Prostate gland (tissue), 2 donors: ENCODE results near the gene PLA2G4C. TPM values are rescaled to one million over a fixed set of nuclear protein-coding genes. Genes with fewer than 3 reads are reported as not detected.

ENCODE experiments used
- DNase-seq: peaks from one replicate; pipeline ENCODE4 v3.0.0-alpha.2; 2019; ENCODE audit warnings: low spot score
- H3K27ac ChIP-seq, 2 donors: fragments of 200-600 bp; sonication (generic); 2 replicates each; pipeline ENCODE4 v1.5.1; 2017 to 2019
- H3K27me3 ChIP-seq: fragments of 200-600 bp; sonication (generic); replicated peaks from 2 replicates; pipeline ENCODE4 v1.5.1; 2019; ENCODE audit not compliant: insufficient read depth
- H3K36me3 ChIP-seq, 2 donors: fragments of 200-600 bp; sonication (generic); 1 replicate in 1 of 2; 2 replicates in 1 of 2; pipeline versions ENCODE4 v1.5.1 to v1.8.1; 2017 to 2019
- H3K4me1 ChIP-seq: fragments of 200-600 bp; sonication (generic); replicated peaks from 2 replicates; pipeline ENCODE4 v1.5.1; 2019
- H3K4me3 ChIP-seq, 2 donors: fragments of 200-600 bp; sonication (generic); 2 replicates each; pipeline ENCODE4 v1.5.1; 2017 to 2019
- H3K9me3 ChIP-seq: fragments of 200-600 bp; sonication (generic); 2 replicates; pipeline ENCODE4 v1.5.1; 2017
- POLR2A ChIP-seq: fragments of 450-650 bp; IDR thresholded peaks from one replicate; pipeline ENCODE4 v1.6.1; 2016; ENCODE audit warnings: antibody characterized with exemption, mild to moderate bottlenecking
- POLR2AphosphoS5 ChIP-seq: sonication (generic); formaldehyde crosslinking; IDR thresholded peaks from one replicate; pipeline ENCODE4 v1.6.1; 2017; ENCODE audit warnings: antibody characterized with exemption
- WGBS: methylation state at CpG from one replicate; pipeline ENCODE4 v1.1.5; 2018; 5-methylcytosine and 5-hydroxymethylcytosine counted together
- intact Hi-C: fragments of 100-400 bp; cut with DNase I; formaldehyde crosslinking; loops from one replicate; pipeline ENCODE4 v1.14.2; 2022
- total RNA-seq, 2 donors: library from RNA; depleted of rRNA; stranded (reverse); fragments of >200 nt; gene quantifications; one replicate each; pipeline ENCODE4 v1.1.0, GENCODE V29; 2016
- TF ChIP-seq, protein P1 (sequence below), 4 experiments: fragments of 200-600 bp in 2 of 4; fragments of 450-650 bp in 2 of 4; sonication (generic) in 2 of 4; IDR thresholded peaks; 1 replicate in 3 of 4; 2 replicates in 1 of 4; pipeline ENCODE4 v1.5.1; 2016 to 2019; ENCODE audit warnings: antibody characterized with exemption in 4 of 4, mild to moderate bottlenecking in 2 of 4, moderate library complexity in 2 of 4

The PLA2G4C gene
- total RNA-seq, 2 donors from 2014 or later = 11.0 to 27.3 TPM

GRCh38 chr19:48148576-48148975 lies 38.0 kb upstream of the PLA2G4C start:
- DNase-seq = no peak
- Histone ChIP-seq H3K27ac (peak overlapping the region; percentile 49 to 55), H3K4me1 (peaks cover 12% of the 10 kb centered on the region), H3K36me3 (no peaks in the 10 kb centered on the region), H3K9me3 (no peaks in the 10 kb centered on the region), H3K27me3 (no peaks in the 10 kb centered on the region), H3K4me3 (no peak overlapping the region)
- WGBS = 84% methylated on average over 9 of the region's 9 CpGs
- TF ChIP-seq POLR2A = no peak
- TF ChIP-seq, protein P1, sequence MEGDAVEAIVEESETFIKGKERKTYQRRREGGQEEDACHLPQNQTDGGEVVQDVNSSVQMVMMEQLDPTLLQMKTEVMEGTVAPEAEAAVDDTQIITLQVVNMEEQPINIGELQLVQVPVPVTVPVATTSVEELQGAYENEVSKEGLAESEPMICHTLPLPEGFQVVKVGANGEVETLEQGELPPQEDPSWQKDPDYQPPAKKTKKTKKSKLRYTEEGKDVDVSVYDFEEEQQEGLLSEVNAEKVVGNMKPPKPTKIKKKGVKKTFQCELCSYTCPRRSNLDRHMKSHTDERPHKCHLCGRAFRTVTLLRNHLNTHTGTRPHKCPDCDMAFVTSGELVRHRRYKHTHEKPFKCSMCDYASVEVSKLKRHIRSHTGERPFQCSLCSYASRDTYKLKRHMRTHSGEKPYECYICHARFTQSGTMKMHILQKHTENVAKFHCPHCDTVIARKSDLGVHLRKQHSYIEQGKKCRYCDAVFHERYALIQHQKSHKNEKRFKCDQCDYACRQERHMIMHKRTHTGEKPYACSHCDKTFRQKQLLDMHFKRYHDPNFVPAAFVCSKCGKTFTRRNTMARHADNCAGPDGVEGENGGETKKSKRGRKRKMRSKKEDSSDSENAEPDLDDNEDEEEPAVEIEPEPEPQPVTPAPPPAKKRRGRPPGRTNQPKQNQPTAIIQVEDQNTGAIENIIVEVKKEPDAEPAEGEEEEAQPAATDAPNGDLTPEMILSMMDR (IDR thresholded peaks at IDR 0.05) = no peak
- TF ChIP-seq POLR2AphosphoS5 = no peak
- intact Hi-C loops = no loop called here

GRCh38 chr19:48147597-48148175 lies 37.1 kb upstream of the PLA2G4C start:
- 86% methylated on average over 4 of the region's 4 CpGs for WGBS
- intact Hi-C loops = no loop called here
- TF ChIP-seq, protein P1 (IDR thresholded peaks at IDR 0.05) = no peak
- TF ChIP-seq POLR2AphosphoS5 (no peak), POLR2A (no peak)
- no peak overlapping the region for H3K27ac ChIP-seq
- no peaks in the 10 kb centered on the region for H3K9me3 ChIP-seq
- H3K27me3 ChIP-seq = no peaks in the 10 kb centered on the region
- peaks cover 12% of the 10 kb centered on the region for H3K4me1 ChIP-seq
- DNase-seq = no peak
- no peaks in the 10 kb centered on the region for H3K36me3 ChIP-seq
- no peak overlapping the region for H3K4me3 ChIP-seq

DNA sequence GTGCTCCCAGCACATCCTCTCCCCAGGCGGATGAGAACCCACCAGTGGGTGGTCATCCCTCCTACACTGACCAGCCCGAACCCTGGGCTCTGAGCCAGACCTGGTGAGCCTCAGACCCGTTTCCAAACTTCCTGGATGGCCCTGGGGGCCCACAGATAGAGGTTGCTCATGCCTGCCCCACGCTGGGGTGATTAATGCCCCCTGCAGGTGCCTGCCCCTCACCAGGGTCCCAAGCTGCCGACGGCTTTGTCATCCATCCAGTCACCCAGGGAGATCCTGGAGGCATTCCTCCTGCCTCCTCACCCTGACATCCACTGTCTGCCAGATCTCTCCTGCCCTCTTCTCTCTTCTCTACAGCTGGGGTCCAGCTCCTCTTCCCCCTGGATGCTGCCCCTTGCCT lies 28.4 kb upstream of the PLA2G4C start:
- DNase-seq = no peak
- Histone ChIP-seq H3K4me3 (no peak overlapping the region), H3K4me1 (no peaks in the 10 kb centered on the region), H3K36me3 (no peaks in the 10 kb centered on the region), H3K27me3 (no peaks in the 10 kb centered on the region), H3K27ac (no peak overlapping the region), H3K9me3 (no peaks in the 10 kb centered on the region)
- 88% methylated on average over 6 of the region's 6 CpGs for WGBS
- intact Hi-C loops = no loop called here
- TF ChIP-seq POLR2AphosphoS5 (no peak), POLR2A (no peak)
- TF ChIP-seq, protein P1 (IDR thresholded peaks at IDR 0.05) = no peak

GRCh38 chr19:48137411-48137810 lies 26.8 kb upstream of the PLA2G4C start:
- no peaks in the 10 kb centered on the region for H3K27me3 ChIP-seq
- H3K36me3 ChIP-seq = no peaks in the 10 kb centered on the region
- DNase-seq = no peak
- TF ChIP-seq POLR2A (no peak), POLR2AphosphoS5 (no peak)
- TF ChIP-seq, protein P1 (IDR thresholded peaks at IDR 0.05) = no peak
- no peaks in the 10 kb centered on the region for H3K4me1 ChIP-seq
- H3K27ac ChIP-seq = no peak overlapping the region
- 92% methylated on average over 26 of the region's 26 CpGs for WGBS
- intact Hi-C loops = no loop called here
- H3K9me3 ChIP-seq = no peaks in the 10 kb centered on the region
- no peak overlapping the region for H3K4me3 ChIP-seq

DNA sequence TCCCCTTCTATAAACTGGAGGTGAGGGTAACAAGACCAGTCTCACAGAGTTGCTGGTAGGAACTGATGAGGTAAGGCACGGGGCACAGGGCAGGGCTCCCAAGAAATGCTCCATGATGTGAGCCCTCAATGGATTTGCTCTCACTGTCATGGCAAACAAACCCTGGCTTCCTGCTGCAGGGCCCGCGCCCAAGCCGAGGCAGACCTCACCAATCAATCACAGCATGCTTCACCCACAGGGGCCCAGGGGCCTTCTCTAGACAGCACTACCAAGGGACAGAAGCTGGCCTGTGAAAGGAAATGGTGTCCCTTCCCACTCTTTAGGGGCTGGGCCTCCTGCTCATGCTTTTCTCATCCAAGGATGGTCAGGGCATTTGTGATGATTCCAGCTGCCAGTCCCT lies 25.9 kb upstream of the PLA2G4C start:
- H3K27me3 ChIP-seq = no peaks in the 10 kb centered on the region
- H3K4me1 ChIP-seq = no peaks in the 10 kb centered on the region
- H3K36me3 ChIP-seq = no peaks in the 10 kb centered on the region
- no peak for DNase-seq
- no peak overlapping the region for H3K4me3 ChIP-seq
- TF ChIP-seq, protein P1 (IDR thresholded peaks at IDR 0.05) = no peak
- no peak for TF ChIP-seq POLR2AphosphoS5
- TF ChIP-seq POLR2A = no peak
- intact Hi-C loops = no loop called here
- H3K9me3 ChIP-seq = no peaks in the 10 kb centered on the region
- no peak overlapping the region for H3K27ac ChIP-seq
- 79% methylated on average over 4 of the region's 4 CpGs for WGBS
